CD14-positive monocyte (primary cell): ENCODE data around the gene XRCC5. TPM values are rescaled to one million over a fixed set of nuclear protein-coding genes. Genes with fewer than 3 reads are reported as not detected.
A peak's percentile ranks its signal among the peaks of the same experiment; 100 is the strongest.

Experiments
- DNase-seq, 3 donors: peaks; one replicate each; pipeline ENCODE4 v3.0.0-alpha.2; 2011 to 2022
- H2AFZ ChIP-seq: 2 replicates; pipeline ENCODE4 v1.6.0; 2012; ENCODE audit warnings: mild to moderate bottlenecking, low read depth, low read length, inconsistent platforms; ENCODE audit not compliant: insufficient read depth, poor library complexity, severe bottlenecking
- H3K27ac ChIP-seq, 2 donors: 1 replicate in 1 of 2; 2 replicates in 1 of 2; pipeline ENCODE4 v1.5.1; 2012 to 2013; ENCODE audit warnings: low read length in 2 of 2, control low read depth in 1 of 2, inconsistent platforms in 1 of 2, low read depth in 1 of 2, mild to moderate bottlenecking in 1 of 2
- H3K27me3 ChIP-seq, 2 donors: one replicate each; pipeline versions ENCODE4 v1.6.0 to v1.6.1; 2011 to 2013; ENCODE audit warnings: low read length in 2 of 2; ENCODE audit not compliant: control insufficient read depth in 2 of 2, insufficient read depth in 2 of 2
- H3K36me3 ChIP-seq, 2 donors: replicated peaks in 1 of 2; 1 replicate in 1 of 2; 2 replicates in 1 of 2; pipeline versions ENCODE4 v1.5.1 to v1.6.1; 2012 to 2013; ENCODE audit warnings: low read length in 2 of 2, control low read depth in 1 of 2, inconsistent platforms in 1 of 2, mild to moderate bottlenecking in 1 of 2; ENCODE audit not compliant: insufficient read depth in 2 of 2, control insufficient read depth in 1 of 2
- H3K4me1 ChIP-seq, 2 donors: 1 replicate in 1 of 2; 2 replicates in 1 of 2; pipeline versions ENCODE4 v1.5.1 to v1.6.1; 2012 to 2013; ENCODE audit warnings: low read length in 2 of 2, control low read depth in 1 of 2, inconsistent platforms in 1 of 2, mild to moderate bottlenecking in 1 of 2, moderate library complexity in 1 of 2; ENCODE audit not compliant: insufficient read depth in 2 of 2, control insufficient read depth in 1 of 2
- H3K4me2 ChIP-seq: replicated peaks from 2 replicates; pipeline ENCODE3; 2012; ENCODE audit warnings: low read length, moderate library complexity, mild to moderate bottlenecking; ENCODE audit not compliant: poor library complexity, severe bottlenecking; ENCODE audit errors: extremely low read depth
- H3K4me3 ChIP-seq, 3 experiments: fragments of 200-600 bp in 1 of 3; sonication (generic) in 1 of 3; replicated peaks in 1 of 3; 1 replicate in 2 of 3; 2 replicates in 1 of 3; pipeline ENCODE4 v1.5.1; 2011 to 2013; ENCODE audit warnings: low read length in 3 of 3, mild to moderate bottlenecking in 3 of 3, control low read depth in 2 of 3, low read depth in 2 of 3, inconsistent platforms in 1 of 3, moderate library complexity in 1 of 3
- H3K79me2 ChIP-seq: 2 replicates; pipeline ENCODE4 v1.6.0; 2012; ENCODE audit warnings: mild to moderate bottlenecking, control low read depth, inconsistent platforms, low read length, moderate library complexity; ENCODE audit not compliant: insufficient read depth
- H3K9ac ChIP-seq: 2 replicates; pipeline ENCODE4 v1.6.0; 2017; ENCODE audit warnings: low read length, mild to moderate bottlenecking; ENCODE audit not compliant: insufficient read depth, poor library complexity, severe bottlenecking
- H3K9me3 ChIP-seq, 2 donors: replicated peaks in 1 of 2; 1 replicate in 1 of 2; 2 replicates in 1 of 2; pipeline versions ENCODE4 v1.5.1 to v1.6.1; 2012 to 2013; ENCODE audit warnings: low read length in 2 of 2, control low read depth in 1 of 2; ENCODE audit not compliant: control insufficient read depth in 1 of 2, insufficient read depth in 1 of 2
- H4K20me1 ChIP-seq: 2 replicates; pipeline ENCODE4 v1.6.0; 2012; ENCODE audit warnings: mild to moderate bottlenecking, low read length, control low read depth, moderate library complexity; ENCODE audit not compliant: insufficient read depth
- H3K27ac Mint-ChIP-seq, 7 donors: one replicate each; pipeline ENCODE4 v1.8.0; 2020; ENCODE audit warnings: mild to moderate bottlenecking in 7 of 7, mixed read lengths in 7 of 7, moderate library complexity in 6 of 7, inconsistent platforms in 2 of 7
- H3K27me3 Mint-ChIP-seq, 3 donors: one replicate each; pipeline ENCODE4 v1.8.0; 2021 to 2022; ENCODE audit warnings: low read depth in 3 of 3, mild to moderate bottlenecking in 3 of 3, mixed read lengths in 3 of 3, moderate library complexity in 3 of 3, inconsistent platforms in 1 of 3
- H3K36me3 Mint-ChIP-seq, 2 donors: one replicate each; pipeline ENCODE4 v1.8.0; 2020; ENCODE audit warnings: mixed read lengths in 2 of 2, inconsistent platforms in 1 of 2, mild to moderate bottlenecking in 1 of 2
- H3K4me1 Mint-ChIP-seq: one replicate; pipeline ENCODE4 v1.8.0; 2020; ENCODE audit warnings: mild to moderate bottlenecking, mixed read lengths
- H3K4me3 Mint-ChIP-seq, 2 donors: one replicate each; pipeline ENCODE4 v1.8.0; 2020; ENCODE audit warnings: mild to moderate bottlenecking in 2 of 2, mixed read lengths in 2 of 2, moderate library complexity in 1 of 2
- H3K9me3 Mint-ChIP-seq, 7 donors: one replicate each; pipeline ENCODE4 v1.8.0; 2020 to 2022; ENCODE audit warnings: mixed read lengths in 7 of 7, mild to moderate bottlenecking in 6 of 7, moderate library complexity in 6 of 7, inconsistent platforms in 2 of 7
- whole genome bisulfite sequencing: methylation state at CpG from one replicate; pipeline ENCODE4 v1.1.5; 2013; ENCODE audit warnings: missing lambda C conversion rate; ENCODE audit not compliant: insufficient coverage; 5-methylcytosine and 5-hydroxymethylcytosine counted together
- intact Hi-C, 2 donors: fragments of 100-400 bp; cut with micrococcal nuclease; formaldehyde crosslinking; loops; one replicate each; pipeline versions ENCODE4 v1.15.0 to v1.15.1; 2023
- polyA plus RNA-seq, 3 donors: library from polyadenylated mRNA; depleted of rRNA in 1 of 3; unstranded in 2 of 3; stranded (reverse) in 1 of 3; fragments of 300-500 nt in 2 of 3; fragments of >200 nt in 1 of 3; fragmentation: Illumina TruSeq in 2 of 3; gene quantifications; 1 replicate in 2 of 3; 2 replicates in 1 of 3; pipeline ENCODE4 v1.2.3, GENCODE V29; 2012 to 2021
- TF ChIP-seq, protein P1 (sequence below): fragments of 200-600 bp; IDR thresholded peaks from one replicate; pipeline ENCODE4 v1.8.0; 2022; ENCODE audit warnings: antibody characterized with exemption, mild to moderate bottlenecking

XRCC5 gene
- polyA plus RNA-seq, 3 donors: 55.3 to 281 (median 258) TPM

DNA sequence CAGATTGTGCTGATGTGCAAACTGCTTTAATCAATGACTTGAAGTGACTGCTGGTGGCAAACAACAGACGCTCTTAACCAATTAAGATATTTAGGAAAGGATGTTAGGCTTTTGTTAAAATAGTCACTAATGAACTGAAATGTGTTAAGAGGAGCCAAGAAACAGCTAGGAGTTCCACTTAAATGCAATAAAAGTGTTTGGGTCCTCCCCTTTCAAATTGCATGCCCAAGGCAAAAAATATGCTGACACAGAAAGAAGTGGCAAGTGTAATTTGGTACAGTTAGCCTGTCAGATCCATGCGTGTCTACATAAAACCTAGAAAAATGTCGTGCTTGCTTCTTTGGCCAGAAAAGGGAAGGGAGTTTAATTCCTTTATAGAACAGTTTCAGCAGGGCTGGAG lies 61.9 kb downstream of the XRCC5 start:
- H3K27me3 ChIP-seq: no peaks in the 10 kb centered on the region
- H3K4me2 ChIP-seq: no peak overlapping the region
- DNase-seq: no peak
- 100% methylated on average over 2 of the region's 3 CpGs for WGBS
- H3K36me3 ChIP-seq: peaks cover 71 to 92% of the 10 kb centered on the region in 2 donors
- no peaks in the 10 kb centered on the region for H3K27me3 Mint-ChIP-seq
- H3K4me3 Mint-ChIP-seq: no peak overlapping the region
- peaks cover 61% of the 10 kb centered on the region for H3K79me2 ChIP-seq
- intact Hi-C loops: no loop called here
- peaks cover 0 to 6% of the 10 kb centered on the region in 2 donors for H3K4me1 ChIP-seq
- H2AFZ ChIP-seq: no peak overlapping the region
- peak overlapping the region in 4 of 7 donors; percentile 9 to 79 (median 56) for H3K27ac Mint-ChIP-seq
- peaks cover 72 to 89% of the 10 kb centered on the region in 2 donors for H3K36me3 Mint-ChIP-seq
- H3K9me3 Mint-ChIP-seq: peaks cover 0 to 2% (median 0%) of the 10 kb centered on the region in 7 donors
- H3K4me1 Mint-ChIP-seq: peaks cover 8% of the 10 kb centered on the region
- no peaks in the 10 kb centered on the region for H3K9me3 ChIP-seq
- TF ChIP-seq, protein P1, sequence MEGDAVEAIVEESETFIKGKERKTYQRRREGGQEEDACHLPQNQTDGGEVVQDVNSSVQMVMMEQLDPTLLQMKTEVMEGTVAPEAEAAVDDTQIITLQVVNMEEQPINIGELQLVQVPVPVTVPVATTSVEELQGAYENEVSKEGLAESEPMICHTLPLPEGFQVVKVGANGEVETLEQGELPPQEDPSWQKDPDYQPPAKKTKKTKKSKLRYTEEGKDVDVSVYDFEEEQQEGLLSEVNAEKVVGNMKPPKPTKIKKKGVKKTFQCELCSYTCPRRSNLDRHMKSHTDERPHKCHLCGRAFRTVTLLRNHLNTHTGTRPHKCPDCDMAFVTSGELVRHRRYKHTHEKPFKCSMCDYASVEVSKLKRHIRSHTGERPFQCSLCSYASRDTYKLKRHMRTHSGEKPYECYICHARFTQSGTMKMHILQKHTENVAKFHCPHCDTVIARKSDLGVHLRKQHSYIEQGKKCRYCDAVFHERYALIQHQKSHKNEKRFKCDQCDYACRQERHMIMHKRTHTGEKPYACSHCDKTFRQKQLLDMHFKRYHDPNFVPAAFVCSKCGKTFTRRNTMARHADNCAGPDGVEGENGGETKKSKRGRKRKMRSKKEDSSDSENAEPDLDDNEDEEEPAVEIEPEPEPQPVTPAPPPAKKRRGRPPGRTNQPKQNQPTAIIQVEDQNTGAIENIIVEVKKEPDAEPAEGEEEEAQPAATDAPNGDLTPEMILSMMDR: no peak
- no peak overlapping the region for H3K4me3 ChIP-seq
- H3K27ac ChIP-seq: peak overlapping the region in 1 of 2 donors; percentile 56
- peaks cover 93% of the 10 kb centered on the region for H4K20me1 ChIP-seq
- no peak overlapping the region for H3K9ac ChIP-seq

DNA sequence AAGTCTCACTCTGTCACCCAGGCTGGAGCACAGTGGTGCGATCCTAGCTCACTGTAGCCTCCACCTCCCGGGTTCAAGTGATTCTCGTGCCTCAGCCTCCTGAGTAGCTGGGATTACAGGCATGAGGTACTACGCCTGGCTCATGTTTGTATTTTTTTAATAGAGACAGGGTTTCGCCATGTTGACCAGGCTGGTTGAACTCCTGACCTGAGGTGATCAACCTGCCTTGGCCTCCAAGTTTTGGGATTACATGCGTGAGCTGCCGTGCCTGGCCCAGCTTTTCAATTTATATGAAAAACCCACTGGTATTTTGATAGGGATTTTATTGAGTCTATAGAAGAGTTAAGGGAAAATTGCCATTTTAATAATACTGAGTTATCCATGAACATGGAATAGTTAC lies 63.3 kb downstream of the XRCC5 start:
- Histone ChIP-seq H3K4me1 (peaks cover 0 to 6% of the 10 kb centered on the region in 2 donors), H3K79me2 (peaks cover 63% of the 10 kb centered on the region), H3K9ac (no peak overlapping the region), H3K27me3 (no peaks in the 10 kb centered on the region), H2AFZ (no peak overlapping the region), H4K20me1 (peaks cover 91% of the 10 kb centered on the region), H3K9me3 (no peaks in the 10 kb centered on the region), H3K4me2 (no peak overlapping the region), H3K36me3 (peaks cover 66 to 91% of the 10 kb centered on the region in 2 donors), H3K27ac (no peak overlapping the region), H3K4me3 (no peak overlapping the region)
- no peaks in the 10 kb centered on the region for H3K27me3 Mint-ChIP-seq
- intact Hi-C loops: no loop called here
- H3K36me3 Mint-ChIP-seq: peaks cover 67 to 86% of the 10 kb centered on the region in 2 donors
- DNase-seq: no peak
- H3K9me3 Mint-ChIP-seq: peaks cover 0 to 2% (median 0%) of the 10 kb centered on the region in 7 donors
- peak overlapping the region in 2 of 7 donors; percentile 28 to 63 for H3K27ac Mint-ChIP-seq
- 100% methylated on average over 1 of the region's 7 CpGs for WGBS
- no peak overlapping the region for H3K4me3 Mint-ChIP-seq
- TF ChIP-seq, protein P1: no peak
- H3K4me1 Mint-ChIP-seq: peaks cover 8% of the 10 kb centered on the region
